ENCODE measurements around the gene MICALL2.

MICALL2 gene
- 14.8 to 75.3 (median 24.1) reads per million in 18 experiments for total RNA-seq

DNA sequence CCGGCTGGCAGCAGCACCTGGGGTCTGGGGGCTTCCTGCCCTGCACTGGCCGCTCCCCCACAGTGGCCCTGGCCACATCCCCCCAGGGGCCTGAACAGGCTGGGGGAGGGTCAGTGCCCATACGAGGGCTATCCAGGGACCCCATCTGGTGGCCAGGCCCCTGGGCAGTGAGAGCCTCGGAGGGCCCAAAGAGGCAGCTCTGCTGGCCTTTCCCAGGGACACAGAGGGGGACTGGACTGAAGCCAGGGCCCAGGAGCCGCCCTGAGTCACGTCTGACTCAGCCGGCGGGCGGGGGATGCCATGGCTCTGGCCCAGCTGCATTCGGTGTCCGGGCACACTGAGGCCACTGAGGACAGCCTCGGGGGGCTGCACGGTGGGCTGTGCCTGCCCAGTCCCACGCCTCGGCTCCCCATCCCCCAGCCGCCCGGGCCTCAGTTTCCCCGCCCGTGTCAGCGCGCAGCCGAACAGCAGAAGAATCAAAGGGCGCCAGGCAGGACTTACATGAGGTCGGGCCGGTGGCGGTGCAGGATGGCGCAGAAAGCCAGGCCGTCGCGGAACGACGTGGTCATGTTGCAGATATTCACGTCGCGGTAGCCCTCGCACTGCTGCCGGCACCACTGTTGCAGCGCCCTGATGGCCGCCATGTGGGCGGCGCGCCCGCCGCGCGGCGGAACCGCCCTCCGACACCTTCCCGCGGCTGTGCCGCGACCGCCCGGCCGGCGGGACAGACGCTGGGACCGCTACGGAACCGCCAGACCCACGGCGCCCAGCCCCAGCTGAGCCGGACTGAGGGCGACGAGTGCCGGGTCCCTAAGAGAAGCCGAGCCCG lies at the start of gene MICALL2:
Gene MICALL2 (minus strand): TSS at position 788 of the 829 bp plus-strand sequence. CDS start 144 bp downstream, at position 644.
- peak; percentile 53 to 65 for DNase-seq

DNA sequence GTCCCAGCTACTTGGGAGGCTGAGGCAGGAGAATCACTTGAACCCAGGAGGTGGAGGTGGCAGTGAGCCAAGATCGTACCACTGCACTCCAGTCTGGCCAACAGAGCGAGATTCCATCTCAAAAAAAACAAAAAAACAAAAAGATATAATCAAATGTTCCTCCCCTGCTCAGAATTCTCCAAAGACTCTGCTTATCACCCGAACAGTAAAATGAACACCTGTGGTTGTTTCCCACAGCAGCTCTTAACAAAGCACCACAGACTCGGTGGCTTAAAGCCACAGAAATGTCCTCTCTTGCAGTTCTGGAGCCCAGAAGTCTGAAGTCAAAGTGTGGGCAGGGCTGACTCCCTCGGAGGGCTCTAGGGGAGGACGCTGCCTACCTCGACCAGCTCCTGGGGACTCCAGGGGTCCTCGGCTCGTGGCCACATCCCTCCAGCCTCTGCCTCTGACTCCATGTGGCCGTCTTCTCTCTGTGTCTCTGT lies 49.0 kb upstream of the MICALL2 start:
- no peak for DNase-seq

DNA sequence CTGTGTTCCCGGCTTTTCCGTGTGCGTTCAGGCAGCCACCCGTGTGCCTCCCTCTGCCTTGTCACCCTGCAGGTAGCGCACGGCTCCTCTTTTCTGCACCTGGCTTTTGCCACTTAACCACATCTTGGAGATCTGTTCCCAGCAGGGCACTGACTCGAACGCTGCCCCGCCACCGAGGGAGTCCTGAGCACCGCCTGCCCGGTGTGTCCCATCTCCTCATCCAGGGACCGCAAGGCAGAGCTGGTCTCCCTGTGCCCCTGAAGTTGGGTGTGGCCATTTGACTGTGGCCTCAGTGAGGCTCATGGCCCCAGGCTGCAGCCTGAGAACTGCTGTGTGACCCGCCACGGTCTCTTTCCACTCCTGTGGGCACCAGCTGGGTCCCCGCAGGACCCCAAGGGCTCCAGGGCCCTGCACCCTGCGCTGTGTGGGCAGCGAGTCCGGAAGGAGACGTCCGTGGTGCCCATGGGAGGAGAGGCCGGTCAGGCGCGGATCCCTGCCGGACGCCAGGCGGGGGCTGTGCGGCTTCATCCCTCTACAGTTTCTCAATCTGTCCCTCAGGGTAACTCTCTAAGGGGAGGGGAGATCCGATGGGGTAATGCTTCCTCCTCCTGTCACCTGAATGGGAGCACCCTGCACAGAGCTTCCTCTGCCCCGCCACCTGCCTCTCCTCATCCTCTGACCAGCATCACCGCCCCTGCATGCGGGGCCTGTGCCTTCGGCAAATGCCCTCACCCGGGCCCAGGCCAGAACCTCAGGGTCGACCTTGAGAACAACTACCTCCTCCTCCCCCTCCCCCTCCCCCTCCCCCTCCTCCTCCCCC lies 46.7 kb upstream of the MICALL2 start:
- DNase-seq, result peak; percentile 46 to 74

DNA sequence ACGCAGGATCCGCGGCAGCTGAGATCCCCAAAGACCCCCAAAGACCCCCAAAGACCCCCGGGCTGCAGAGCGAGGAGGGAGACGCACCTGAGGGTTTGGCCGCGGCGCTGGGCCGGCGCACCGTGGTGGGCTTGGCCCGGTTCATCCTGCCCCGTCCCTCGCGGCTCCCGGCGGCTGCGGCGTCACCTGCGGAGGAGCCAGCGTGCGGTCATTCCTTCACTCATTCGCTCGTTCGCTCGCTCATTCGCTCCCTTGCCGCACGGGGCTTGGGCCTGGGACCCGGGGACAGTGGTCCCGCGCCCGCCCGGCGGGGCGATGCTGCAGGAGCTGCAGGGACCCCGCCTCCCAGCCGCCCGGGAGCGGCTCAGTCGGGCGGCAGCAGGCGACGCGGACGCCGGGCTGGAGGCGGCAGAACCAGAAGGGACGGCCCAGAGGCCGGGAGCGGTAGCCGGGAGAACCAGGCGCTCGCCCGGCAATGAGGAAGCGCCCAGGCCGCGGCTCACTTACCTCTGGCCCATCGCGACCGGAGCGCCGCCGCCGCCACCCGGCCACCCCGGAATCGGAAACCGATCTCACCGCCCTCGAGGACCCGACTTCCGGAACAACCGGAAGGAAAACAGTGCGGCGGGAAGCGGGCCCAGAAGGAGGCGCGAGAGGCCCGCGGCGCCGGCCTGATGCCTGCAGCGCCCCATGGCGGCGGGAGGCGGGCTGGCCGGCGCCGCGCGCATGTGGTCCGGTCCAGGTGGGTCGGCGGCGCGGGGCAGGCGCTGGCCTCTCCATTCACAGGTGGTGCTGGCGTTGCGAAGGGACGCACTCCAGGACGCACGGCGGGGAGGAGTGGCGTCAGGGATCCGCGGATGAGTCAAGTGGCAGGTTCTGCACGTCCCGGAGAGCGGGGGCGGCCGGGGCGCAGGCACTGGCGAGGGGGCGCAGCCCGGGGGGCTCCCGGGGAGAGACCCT lies 44.8 kb upstream of the MICALL2 start, which contains the start of gene INTS1:
Gene INTS1 (minus strand): TSS at position 574 of the 960 bp plus-strand sequence. CDS start 429 bp downstream, at position 145.
- DNase-seq, result peak; percentile 93 to 95

DNA sequence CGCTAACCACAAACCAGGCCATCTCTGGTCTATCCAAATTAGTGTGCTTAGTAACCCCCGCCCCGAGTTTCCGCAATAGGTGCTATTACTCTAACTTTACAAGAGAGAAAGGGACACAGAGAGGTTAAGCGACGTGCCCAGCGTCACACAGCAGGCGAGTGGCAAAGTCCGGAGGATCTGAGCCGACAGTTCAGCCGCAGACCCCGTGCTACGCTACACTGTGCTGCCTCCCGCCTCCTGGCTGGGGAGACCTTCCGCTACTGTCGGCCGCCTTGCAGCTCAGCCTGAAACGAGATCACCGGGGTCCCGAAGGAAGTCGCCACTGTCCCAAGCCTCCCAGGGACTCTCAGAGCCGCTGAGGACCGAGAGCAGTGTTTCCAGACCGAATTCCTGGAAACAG lies 44.1 kb upstream of the MICALL2 start:
- no peak for DNase-seq

DNA sequence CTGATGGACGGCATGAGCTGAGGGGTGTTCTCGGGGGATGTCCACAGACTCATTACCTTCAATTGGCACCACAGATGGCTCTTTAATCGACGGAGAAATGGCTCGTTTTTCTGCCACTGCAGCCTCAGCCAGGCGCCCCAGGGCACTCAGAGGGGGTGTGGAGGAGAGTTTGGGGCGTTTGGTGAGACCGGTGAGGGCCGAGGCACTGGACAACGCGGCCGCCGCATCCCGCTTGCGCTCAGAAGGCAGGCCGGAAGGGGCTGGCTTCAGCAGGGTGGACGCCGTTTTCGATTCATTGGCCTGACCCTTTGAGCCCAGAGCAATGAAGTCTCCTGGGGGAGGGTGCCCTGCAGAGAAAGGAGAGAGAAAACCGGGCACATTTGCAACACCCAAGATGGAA lies 43.6 kb upstream of the MICALL2 start:
- DNase-seq, result no peak

DNA sequence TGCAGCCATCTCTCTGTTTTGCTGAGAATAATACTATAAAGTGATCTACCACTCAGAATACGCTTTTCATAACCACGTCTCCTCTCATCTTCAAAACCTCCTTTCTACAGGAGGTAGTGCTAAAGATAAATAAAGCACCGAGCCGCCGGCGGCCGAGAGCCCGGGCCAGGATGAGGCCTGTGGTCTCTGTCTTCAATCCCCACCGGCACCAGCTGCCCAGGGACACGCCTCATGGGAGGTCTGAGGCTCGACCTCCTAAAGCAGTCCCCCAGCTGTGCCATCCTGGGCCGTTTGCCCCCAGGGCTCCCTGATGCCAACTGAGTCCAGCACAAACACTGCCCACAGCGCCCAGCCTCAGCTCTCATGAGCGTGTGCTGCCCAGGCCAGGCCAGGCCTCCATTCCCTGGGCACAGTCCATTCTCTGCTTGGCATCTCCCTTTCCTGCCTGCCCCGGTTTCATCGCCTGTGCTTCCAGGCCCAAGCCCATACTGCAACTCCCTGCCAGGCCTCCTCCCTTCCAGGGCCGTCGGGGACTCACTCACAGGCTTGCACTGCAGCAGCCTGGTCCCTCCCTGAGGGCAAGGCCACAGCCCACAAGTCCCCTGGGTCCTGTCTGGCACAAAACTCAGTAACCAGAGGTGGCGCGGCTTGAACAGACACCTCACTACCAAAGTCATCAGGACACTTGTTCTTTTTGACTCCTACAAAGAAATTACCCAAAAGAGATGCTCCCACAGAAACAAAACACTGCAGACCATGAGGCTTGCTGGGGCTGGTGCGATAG lies 42.4 kb upstream of the MICALL2 start:
- no peak for DNase-seq

DNA sequence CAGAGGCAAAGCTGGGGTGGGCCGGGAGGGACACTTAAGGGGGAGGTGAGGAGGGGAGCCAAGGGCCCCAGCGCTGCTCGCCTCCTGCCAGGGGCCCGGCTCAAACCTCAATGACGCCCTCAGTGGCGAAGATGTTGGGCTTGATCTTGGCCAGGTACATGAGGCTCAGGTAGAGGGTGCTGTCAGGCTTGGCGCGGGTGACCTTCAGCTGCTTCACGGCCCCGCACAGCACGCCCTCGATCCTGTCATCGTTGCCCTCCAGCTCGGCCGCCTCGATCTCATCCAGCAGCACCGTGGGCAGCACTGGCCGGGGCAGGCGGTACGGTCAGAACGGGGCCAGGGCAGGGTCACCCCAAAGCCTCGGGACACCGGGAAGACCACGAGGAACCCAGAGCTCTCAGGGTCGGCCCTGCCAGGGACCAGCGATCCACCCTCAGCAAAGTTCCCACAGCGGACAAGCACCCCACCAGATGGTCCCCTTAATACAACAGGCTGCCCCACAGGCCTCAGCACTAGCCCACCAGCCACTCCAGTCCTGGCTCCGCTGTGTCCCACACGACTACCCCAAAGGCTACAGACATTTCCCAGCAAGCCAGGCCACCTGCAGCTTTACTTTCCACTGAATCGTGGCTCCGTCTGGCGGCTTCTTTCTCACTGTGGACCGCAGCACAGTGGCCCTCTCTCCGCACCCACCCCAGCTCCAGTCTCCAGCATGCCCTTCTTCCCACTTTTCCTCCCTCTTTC lies 41.0 kb upstream of the MICALL2 start:
- DNase-seq, result no peak

DNA sequence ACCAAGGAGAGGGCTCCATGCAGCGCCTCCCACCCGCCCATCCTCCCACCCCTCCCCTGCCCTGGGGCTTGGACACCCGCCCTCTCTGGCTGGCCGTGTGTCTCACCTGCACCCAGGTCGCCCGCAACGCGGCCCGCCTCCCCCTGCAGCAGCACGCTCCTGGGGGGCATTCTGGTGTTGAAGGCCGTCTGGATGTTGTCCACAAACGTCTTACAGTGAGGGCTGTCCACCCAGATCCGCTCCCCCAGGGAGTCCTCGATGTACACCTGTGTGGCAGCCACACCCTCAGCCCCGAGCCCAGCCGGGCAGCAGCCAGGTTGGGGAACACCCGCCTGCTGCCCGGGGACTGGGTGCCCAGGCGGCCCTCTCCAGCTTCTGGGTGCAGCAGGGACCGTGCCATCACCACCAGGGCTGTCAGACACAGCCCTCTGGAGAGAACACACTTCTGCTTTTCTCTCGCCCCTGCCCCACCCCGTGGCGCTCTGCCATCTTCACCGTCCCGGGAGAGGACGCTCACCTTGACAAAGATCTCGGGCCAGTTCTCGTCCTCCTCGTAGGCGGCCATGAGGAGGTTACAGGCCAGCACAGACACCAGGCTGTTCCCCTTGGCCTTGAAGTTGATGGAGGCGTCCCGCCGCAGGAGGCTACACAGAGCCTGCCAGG lies 40.2 kb upstream of the MICALL2 start:
- DNase-seq, result no peak

DNA sequence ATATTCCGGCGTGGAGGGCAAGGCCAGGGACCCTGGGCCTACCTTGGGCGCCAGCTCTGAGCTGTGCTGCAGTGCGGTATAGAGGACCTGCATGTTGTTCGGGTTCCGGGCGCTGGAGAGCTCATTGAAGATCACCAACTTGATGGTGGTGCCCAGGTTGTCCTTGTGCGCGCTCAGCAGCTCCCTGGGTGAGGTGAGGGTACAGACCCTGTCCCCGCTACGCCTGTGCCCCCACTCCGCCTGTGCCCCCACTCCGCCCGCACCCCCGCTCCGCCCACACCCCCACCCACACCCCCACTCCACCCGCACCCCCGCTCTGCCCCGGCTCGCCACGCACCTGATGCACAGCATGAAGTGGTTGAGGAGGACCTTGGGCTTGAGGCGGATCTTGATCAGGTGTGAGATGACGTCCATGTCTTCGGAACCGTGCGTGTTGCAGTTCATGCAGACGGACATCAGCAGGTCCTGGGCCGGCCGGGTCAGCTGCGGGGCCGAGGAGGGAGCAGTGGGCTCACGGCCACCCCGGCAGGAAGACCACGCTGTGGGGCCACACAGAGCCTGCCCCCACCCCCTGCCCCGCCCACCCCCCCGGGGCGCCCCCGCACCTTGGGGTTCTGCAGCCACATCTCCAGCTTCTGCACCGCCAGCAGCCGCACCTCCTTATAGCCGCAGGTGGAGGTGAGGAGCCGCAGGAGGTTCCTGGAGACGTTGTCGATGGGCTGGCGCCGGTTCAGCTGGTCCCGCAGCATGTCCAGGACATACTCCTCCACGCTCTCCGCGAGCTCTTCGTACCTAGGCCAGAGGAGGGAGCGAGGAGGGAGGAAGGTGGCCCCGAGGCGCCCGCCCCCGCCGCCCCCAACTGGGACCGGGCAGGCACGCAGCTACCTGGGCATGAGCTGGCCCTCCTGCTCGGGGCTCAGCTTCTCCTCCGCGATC lies 39.4 kb upstream of the MICALL2 start:
- DNase-seq, result no peak

DNA sequence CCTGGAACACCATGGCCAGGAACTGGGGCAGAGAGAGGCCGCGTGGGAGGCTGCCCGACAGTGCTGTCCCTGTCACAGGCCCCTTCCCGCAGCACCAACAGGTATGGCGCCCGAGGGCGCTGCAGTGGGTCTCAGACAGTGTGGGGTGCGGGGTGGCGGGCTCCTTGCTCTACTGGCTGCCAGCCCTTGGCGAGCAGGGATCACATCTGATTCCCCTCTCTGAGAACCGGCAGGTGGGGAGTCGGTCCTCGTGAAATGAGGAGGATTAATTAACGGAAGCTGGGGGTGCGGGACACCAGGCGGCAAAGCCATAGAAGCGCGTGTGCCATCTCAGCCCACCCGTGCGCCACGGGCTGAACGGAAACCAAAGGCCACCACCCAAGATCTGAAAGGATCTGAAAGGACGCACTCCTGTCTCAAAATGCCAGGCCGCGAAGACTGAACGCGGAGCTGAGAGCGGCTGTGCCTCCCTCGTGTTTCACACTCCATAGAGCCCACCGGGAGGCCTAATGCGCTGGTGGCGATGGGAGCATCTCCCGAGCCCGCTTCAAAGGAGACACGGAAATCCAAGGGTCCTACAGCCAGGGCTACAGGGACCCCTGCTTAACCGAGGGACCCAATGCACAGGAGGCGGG lies 38.1 kb upstream of the MICALL2 start:
- DNase-seq, result no peak

DNA sequence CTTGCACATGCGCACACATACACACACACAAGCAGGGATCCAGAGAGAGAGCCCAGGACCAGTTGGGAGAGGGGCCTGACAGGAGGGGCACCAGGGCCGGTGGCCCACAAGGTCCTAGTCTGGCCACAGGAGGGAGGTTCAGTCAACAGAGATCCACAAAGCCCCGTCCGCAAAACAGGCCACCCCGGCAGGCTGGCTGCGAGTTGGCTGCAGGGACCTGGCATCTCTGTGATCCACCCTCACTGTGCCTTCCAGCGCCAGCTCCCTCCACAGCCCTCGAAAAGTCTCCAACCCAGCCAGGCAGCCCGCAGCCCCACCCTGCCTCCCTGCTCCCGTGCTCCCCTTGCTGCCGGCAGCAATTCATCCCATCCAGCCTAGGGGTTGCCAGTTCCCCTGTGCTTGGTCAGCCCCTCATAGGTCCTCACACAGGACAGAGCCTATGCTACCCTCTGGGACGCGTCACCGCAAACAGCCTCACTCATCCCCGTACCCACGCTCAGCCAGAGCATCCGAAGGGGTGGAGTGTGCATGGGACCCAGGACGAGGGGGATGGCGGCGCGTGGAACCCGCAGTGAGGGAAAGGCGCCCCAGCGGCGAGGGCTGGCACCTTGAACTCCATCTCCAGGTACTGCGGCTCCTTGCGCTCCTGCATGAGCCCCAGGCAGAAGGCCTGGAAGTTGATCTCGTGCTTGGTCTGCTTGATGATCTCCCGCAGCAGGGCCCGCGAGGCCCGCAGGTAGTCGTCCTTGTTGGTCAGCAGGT lies 37.4 kb upstream of the MICALL2 start:
- DNase-seq, result no peak

DNA sequence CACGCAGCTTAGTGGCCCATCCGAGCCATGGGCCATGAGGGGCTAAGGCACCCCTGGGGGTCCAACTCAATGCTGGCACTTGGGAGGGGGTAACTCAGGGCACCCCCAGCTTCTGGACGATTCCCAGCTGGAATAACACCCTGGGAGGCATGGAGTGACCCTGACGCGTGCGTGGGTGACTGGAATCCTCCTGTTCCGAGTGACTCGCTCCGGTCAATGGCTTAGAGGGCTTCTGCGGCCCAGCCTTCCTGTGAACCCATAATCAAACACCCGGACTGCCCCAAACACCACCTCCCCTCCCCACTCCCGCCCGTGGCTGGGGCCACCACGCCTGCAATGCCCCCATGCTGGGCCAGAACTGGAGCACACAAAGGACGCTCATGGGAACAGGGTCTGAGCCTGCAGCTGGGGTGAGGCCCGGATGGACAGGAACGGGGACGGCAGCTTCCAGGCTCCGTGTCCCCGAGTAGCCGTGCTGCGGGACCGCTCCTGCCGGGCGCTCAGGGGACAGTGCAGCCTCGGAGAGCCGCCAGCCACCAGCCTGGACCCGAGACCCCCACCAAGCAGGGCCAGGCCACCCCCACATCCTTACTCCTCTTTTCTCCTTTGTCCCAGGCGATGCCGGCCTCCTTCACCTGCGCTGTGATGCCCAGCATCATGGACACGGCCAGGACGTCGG lies 36.4 kb upstream of the MICALL2 start:
- DNase-seq, result no peak

DNA sequence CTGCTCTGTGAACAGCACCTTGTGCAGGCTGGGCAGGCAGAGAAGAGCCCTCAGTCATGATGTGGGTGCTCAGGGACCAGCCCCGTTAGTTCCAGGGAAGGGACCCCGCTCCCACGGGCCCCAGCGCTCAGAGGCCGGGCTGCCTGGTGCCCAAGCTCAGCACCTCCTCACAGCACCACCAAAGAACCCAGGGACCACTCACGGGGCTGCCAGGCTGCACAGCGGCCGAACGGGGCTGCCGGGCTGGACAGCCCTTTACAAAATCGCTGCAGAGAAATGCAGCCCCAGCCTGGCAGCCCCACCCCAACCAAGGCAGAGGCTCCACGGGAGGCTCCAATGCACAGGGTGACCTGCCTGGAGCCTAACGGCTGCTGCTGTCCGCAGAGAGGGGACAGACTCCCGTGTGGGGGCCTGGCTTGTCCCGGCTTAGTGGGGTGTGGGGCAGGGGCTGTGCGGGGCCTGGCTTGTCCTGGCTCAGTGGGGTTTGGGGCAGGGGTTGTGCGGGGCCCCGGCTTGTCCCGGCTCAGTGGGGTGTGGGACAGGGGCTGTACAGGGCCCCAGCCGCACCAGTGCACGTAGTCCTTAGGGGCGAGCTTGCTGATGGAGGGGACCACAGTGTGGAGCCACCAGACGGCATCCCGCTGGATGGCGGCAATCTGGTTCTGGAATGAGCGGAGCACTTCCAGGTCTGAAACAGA lies 35.7 kb upstream of the MICALL2 start:
- no peak for DNase-seq

DNA sequence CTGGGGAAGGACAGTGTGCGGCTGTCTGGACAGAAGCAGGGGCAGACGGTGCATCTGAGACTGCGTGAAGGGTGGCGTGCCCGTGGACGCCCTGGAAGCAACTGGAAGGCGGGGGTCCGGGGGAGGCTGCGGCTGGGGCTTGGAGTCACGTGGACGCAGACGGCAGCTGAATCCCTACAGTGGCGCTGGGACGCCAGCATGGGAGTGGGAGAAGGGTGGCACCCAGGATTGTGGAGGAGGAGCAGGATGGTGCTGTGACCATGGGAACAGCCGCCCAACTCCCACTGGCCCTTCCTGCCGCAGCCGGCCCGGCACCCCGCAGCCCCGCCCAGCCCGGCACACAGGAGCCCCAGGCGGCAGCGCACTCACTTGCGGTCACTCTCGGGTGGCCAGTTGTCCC lies 35.2 kb upstream of the MICALL2 start:
- DNase-seq, result no peak

DNA sequence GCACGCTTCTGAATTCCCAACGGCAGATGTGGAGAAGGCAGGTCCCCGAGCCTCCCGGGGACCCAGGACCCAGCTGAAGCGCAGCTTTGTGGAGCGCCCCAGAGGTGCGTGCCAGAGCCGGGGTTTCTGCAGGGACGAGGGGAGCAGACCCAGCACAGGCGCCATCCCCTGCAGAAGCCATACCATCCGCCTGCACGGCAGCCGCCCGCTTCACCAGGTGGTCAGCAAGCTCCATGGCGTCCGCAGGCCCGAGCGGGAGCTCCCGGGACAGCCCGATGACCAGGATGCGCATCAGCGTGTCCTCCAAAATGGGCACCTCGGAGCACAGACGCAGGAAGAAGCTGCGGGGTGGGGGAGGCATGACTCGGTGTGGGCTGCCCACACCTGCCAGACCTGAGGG lies 34.3 kb upstream of the MICALL2 start:
- DNase-seq, result no peak
